H1 (cell line): ENCODE data around the gene PLG. TPM values are rescaled to one million over a fixed set of nuclear protein-coding genes. Genes with fewer than 3 reads are reported as not detected.

Experiments used
- CTCF ChIA-PET: fragments of 300-600 bp; sonication (Branson Sonifier 250); formaldehyde crosslinking; loops from one replicate; lab custom pipeline; 2021; ENCODE audit not compliant: partially characterized antibody; lab: Charles Lee
- POLR2A ChIA-PET: fragments of 300-600 bp; sonication (Branson Sonifier 250); formaldehyde crosslinking; loops from one replicate; lab custom pipeline; 2021; ENCODE audit warnings: inconsistent platforms; ENCODE audit not compliant: partially characterized antibody; lab: Charles Lee
- DNase-seq, 2 experiments: peaks; one replicate each; pipeline versions ENCODE4 v3.0.0 to v3.0.0-alpha.2; 2010 to 2022; ENCODE audit warnings: low spot score in 2 of 2, low read depth in 1 of 2, mixed read lengths in 1 of 2
- FAIRE-seq: peaks from 2 replicates; lab custom pipeline; 2011; peaks lifted over from hg19 to GRCh38; lab: Jason Lieb, UNC
- H2AFZ ChIP-seq: 2 replicates; pipeline ENCODE4 v1.8.1; 2012; ENCODE audit warnings: low read length, inconsistent platforms
- H2AK5ac ChIP-seq: 2 replicates; pipeline ENCODE4 v1.6.1; 2013; ENCODE audit warnings: low read depth, low read length
- H2BK120ac ChIP-seq: replicated peaks from 2 replicates; pipeline ENCODE3; 2013; ENCODE audit warnings: low read depth, low read length, inconsistent platforms
- H2BK12ac ChIP-seq: 2 replicates; pipeline ENCODE4 v1.6.1; 2013; ENCODE audit warnings: low read depth, low read length
- H2BK15ac ChIP-seq: 2 replicates; pipeline ENCODE4 v1.6.1; 2013; ENCODE audit warnings: low read length
- H2BK20ac ChIP-seq: 2 replicates; pipeline ENCODE4 v1.6.1; 2013; ENCODE audit warnings: low read length
- H2BK5ac ChIP-seq: 2 replicates; pipeline ENCODE4 v1.6.1; 2013; ENCODE audit warnings: low read depth, low read length
- H3K14ac ChIP-seq: 2 replicates; pipeline ENCODE4 v1.6.1; 2013; ENCODE audit warnings: inconsistent platforms; ENCODE audit not compliant: insufficient read length
- H3K18ac ChIP-seq: 2 replicates; pipeline ENCODE4 v1.6.1; 2013; ENCODE audit warnings: low read length; ENCODE audit errors: extremely low read depth
- H3K23ac ChIP-seq: 2 replicates; pipeline ENCODE4 v1.6.1; 2013; ENCODE audit warnings: inconsistent platforms; ENCODE audit not compliant: insufficient read length
- H3K23me2 ChIP-seq: 2 replicates; pipeline ENCODE4 v1.6.1; 2013; ENCODE audit warnings: low read depth, low read length
- H3K27ac ChIP-seq: 2 replicates; pipeline ENCODE4 v1.6.1; 2011; ENCODE audit warnings: low read depth, low read length, inconsistent platforms
- H3K27me3 ChIP-seq, 4 experiments: replicated peaks in 1 of 4; 1 replicate in 1 of 4; 2 replicates in 3 of 4; pipeline versions ENCODE4 v1.6.1 to v1.8.1; 2011 to 2013; ENCODE audit warnings: low read length in 3 of 4, mild to moderate bottlenecking in 3 of 4, inconsistent platforms in 2 of 4, mixed read lengths in 2 of 4, moderate library complexity in 1 of 4; ENCODE audit not compliant: control insufficient read depth in 3 of 4, insufficient read depth in 3 of 4; ENCODE audit errors: extremely low read depth in 1 of 4
- H3K36me3 ChIP-seq, 4 experiments: 2 replicates each; pipeline versions ENCODE4 v1.6.1 to v1.8.1; 2011 to 2013; ENCODE audit warnings: mild to moderate bottlenecking in 4 of 4, low read length in 3 of 4, moderate library complexity in 2 of 4, control low read depth in 1 of 4, inconsistent platforms in 1 of 4; ENCODE audit not compliant: insufficient read depth in 4 of 4, control insufficient read depth in 2 of 4
- H3K4ac ChIP-seq: replicated peaks from 2 replicates; pipeline ENCODE3; 2013; ENCODE audit warnings: low read length, low read depth, mixed read lengths, inconsistent platforms; ENCODE audit not compliant: insufficient read length
- H3K4me1 ChIP-seq, 4 experiments: replicated peaks in 1 of 4; 1 replicate in 1 of 4; 2 replicates in 3 of 4; pipeline versions ENCODE4 v1.6.1 to v1.8.1; 2011 to 2013; ENCODE audit warnings: low read length in 3 of 4, inconsistent platforms in 2 of 4, mixed read lengths in 1 of 4; ENCODE audit not compliant: insufficient read depth in 4 of 4, control insufficient read depth in 3 of 4
- H3K4me2 ChIP-seq, 2 experiments: 2 replicates each; pipeline versions ENCODE4 v1.6.1 to v1.8.1; 2011 to 2013; ENCODE audit warnings: low read depth in 2 of 2, low read length in 2 of 2, control low read depth in 1 of 2, inconsistent platforms in 1 of 2, mild to moderate bottlenecking in 1 of 2; ENCODE audit not compliant: insufficient read depth in 1 of 2
- H3K4me3 ChIP-seq, 4 experiments: fragments of 200-600, 300-600 bp in 1 of 4; sonication (generic), shearing (Covaris generic), sonication (Bioruptor Twin) in 1 of 4; 2 replicates each; pipeline versions ENCODE4 v1.5.1 to v1.8.1; 2011 to 2016; ENCODE audit warnings: low read length in 4 of 4, low read depth in 3 of 4, control low read depth in 2 of 4, inconsistent platforms in 2 of 4, mild to moderate bottlenecking in 2 of 4, mixed read lengths in 1 of 4, moderate library complexity in 1 of 4; ENCODE audit not compliant: insufficient read depth in 2 of 4; ENCODE audit errors: extremely low read depth in 1 of 4
- H3K56ac ChIP-seq: replicated peaks from 2 replicates; pipeline ENCODE3; 2013; ENCODE audit warnings: low read depth, mild to moderate bottlenecking, mixed read lengths, low read length, inconsistent platforms; ENCODE audit not compliant: insufficient read length
- H3K79me1 ChIP-seq: 2 replicates; pipeline ENCODE4 v1.6.1; 2013; ENCODE audit warnings: low read depth, low read length, control low read depth
- H3K79me2 ChIP-seq, 2 experiments: 2 replicates each; pipeline versions ENCODE4 v1.6.1 to v1.8.1; 2012 to 2013; ENCODE audit warnings: low read length in 2 of 2, mild to moderate bottlenecking in 2 of 2, inconsistent platforms in 1 of 2; ENCODE audit not compliant: insufficient read depth in 2 of 2, control insufficient read depth in 1 of 2
- H3K9ac ChIP-seq, 4 experiments: replicated peaks in 1 of 4; 1 replicate in 1 of 4; 2 replicates in 3 of 4; pipeline versions ENCODE4 v1.6.1 to v1.8.1; 2011 to 2013; ENCODE audit warnings: low read depth in 3 of 4, low read length in 3 of 4, control low read depth in 2 of 4, mild to moderate bottlenecking in 2 of 4, moderate library complexity in 2 of 4, inconsistent platforms in 1 of 4; ENCODE audit errors: extremely low read depth in 1 of 4
- H3K9me3 ChIP-seq, 2 experiments: 2 replicates each; pipeline versions ENCODE4 v1.6.1 to v1.8.1; 2012 to 2013; ENCODE audit warnings: mild to moderate bottlenecking in 2 of 2, moderate library complexity in 2 of 2, control low read depth in 1 of 2, inconsistent platforms in 1 of 2, low read depth in 1 of 2, low read length in 1 of 2, mixed read lengths in 1 of 2; ENCODE audit not compliant: insufficient read depth in 2 of 2
- H4K20me1 ChIP-seq, 2 experiments: replicated peaks in 1 of 2; 2 replicates each; pipeline versions ENCODE3 to v1.8.1; 2011 to 2013; ENCODE audit warnings: inconsistent platforms in 2 of 2, low read length in 2 of 2, mild to moderate bottlenecking in 1 of 2; ENCODE audit not compliant: insufficient read depth in 2 of 2, control insufficient read depth in 1 of 2
- H4K5ac ChIP-seq: 2 replicates; pipeline ENCODE4 v1.6.1; 2013; ENCODE audit warnings: low read length, low read depth, mixed read lengths, inconsistent platforms; ENCODE audit not compliant: insufficient read length
- H4K8ac ChIP-seq: 2 replicates; pipeline ENCODE4 v1.8.0; 2013; ENCODE audit warnings: mild to moderate bottlenecking, moderate library complexity, low read length, inconsistent platforms; ENCODE audit not compliant: insufficient read depth; ENCODE audit errors: extremely low read depth
- H4K91ac ChIP-seq: replicated peaks from 2 replicates; pipeline ENCODE3; 2013; ENCODE audit warnings: low read length, mixed read lengths, inconsistent platforms; ENCODE audit not compliant: insufficient read length
- CTCF ChIP-seq, 3 experiments: IDR thresholded peaks; 1 replicate in 2 of 3; 2 replicates in 1 of 3; pipeline versions ENCODE4 v1.5.1 to v1.6.1; 2011; ENCODE audit warnings: low read length in 3 of 3, mild to moderate bottlenecking in 3 of 3, inconsistent platforms in 2 of 3, low read depth in 1 of 3, moderate library complexity in 1 of 3; ENCODE audit not compliant: insufficient read depth in 1 of 3; ENCODE audit errors: control extremely low read depth in 1 of 3
- E2F6 ChIP-seq: IDR thresholded peaks from 2 replicates; pipeline ENCODE4 v1.6.1; 2012; ENCODE audit warnings: inconsistent platforms
- GABPA ChIP-seq: IDR thresholded peaks from 2 replicates; pipeline ENCODE4 v1.6.1; 2011; ENCODE audit warnings: mild to moderate bottlenecking, low read length, moderate library complexity, borderline replicate concordance; ENCODE audit not compliant: insufficient read depth
- RAD21 ChIP-seq, 2 experiments: IDR thresholded peaks in 1 of 2; conservative IDR thresholded peaks in 1 of 2; 2 replicates each; pipeline ENCODE4 v1.6.1; 2011; ENCODE audit warnings: low read depth in 2 of 2, low read length in 2 of 2, improper control_type of control experiment in 1 of 2, inconsistent platforms in 1 of 2, mild to moderate bottlenecking in 1 of 2, moderate library complexity in 1 of 2
- WGBS, 2 experiments: shearing (Covaris generic) in 1 of 2; methylation state at CpG; one replicate each; pipeline versions ENCODE4 v1.1.6 to v1.1.7; 2013 to 2015; ENCODE audit warnings: low lambda C conversion rate in 2 of 2, mixed read lengths in 2 of 2, inconsistent platforms in 1 of 2, low coverage in 1 of 2, missing lambda C conversion rate in 1 of 2; ENCODE audit not compliant: insufficient replicate concordance in 2 of 2, insufficient coverage in 1 of 2, insufficient read length in 1 of 2; ENCODE audit errors: extremely low coverage in 1 of 2, missing lambda C conversion rate in 1 of 2; 5-methylcytosine and 5-hydroxymethylcytosine counted together
- polyA plus RNA-seq, 7 experiments: library from polyadenylated mRNA; depleted of rRNA in 3 of 7; stranded (reverse) in 5 of 7; unstranded in 2 of 7; fragments of >200 nt in 5 of 7; fragments of 200-250 nt in 2 of 7; gene quantifications; 1 replicate in 5 of 7; 2 replicates in 1 of 7; 4 replicates in 1 of 7; pipeline versions ENCODE4 v1.2.1 to v1.2.3, GENCODE V29; 2011 to 2013; ENCODE audit warnings: missing spikeins in 2 of 7, mixed read lengths in 2 of 7
- total RNA-seq: library from RNA; stranded (reverse); fragmentation: NEBNext Ultra II Directional; extraction: Animal tissue kit (Norgen Biotek cat#: 25700); gene quantifications from 2 replicates; pipeline ENCODE4 v1.2.1, GENCODE V29; 2021

The PLG gene
- total and polyA plus RNA-seq, 2 of the 8 experiments (the other 6 are each of a cell fraction or from before 2014, with no cell fraction given): not detected

- Histone ChIP-seq H3K9me3 (no peaks in the 10 kb centered on the region), H2AFZ (peak overlapping the region; percentile 71; the same call in 1 of the 2 replicates), H4K20me1 (no peaks in the 10 kb centered on the region), H2BK5ac (no peak overlapping the region), H3K4me1 (no peaks in the 10 kb centered on the region), H3K56ac (no peak overlapping the region), H2BK15ac (no peak overlapping the region), H2BK20ac (no peak overlapping the region), H2BK120ac (no peak overlapping the region), H3K23ac (no peak overlapping the region), H4K91ac (no peak overlapping the region), H2BK12ac (no peak overlapping the region), H4K5ac (no peak overlapping the region), H3K9ac (no peak overlapping the region), H3K79me2 (no peaks in the 10 kb centered on the region), H3K4me2 (no peak overlapping the region), H3K18ac (no peak overlapping the region), H3K79me1 (no peaks in the 10 kb centered on the region), H3K23me2 (no peaks in the 10 kb centered on the region), H3K4me3 (no peak overlapping the region), H2AK5ac (0 out of 2 replicates have a peak overlapping the region, but pooled peaks have one; percentile 17), H4K8ac (no peak overlapping the region), H3K27ac (no peak overlapping the region), H3K27me3 (no peaks in the 10 kb centered on the region; a peak in 1 of 7 replicates), H3K4ac (no peak overlapping the region), H3K36me3 (no peaks in the 10 kb centered on the region; a peak in 1 of 8 replicates), H3K14ac (no peak overlapping the region)
- CTCF ChIA-PET: interaction anchor here (1.3 kb wide), 1 partner anchor 8 kb away, joined by 5 read pairs; no protein-coding TSS in a partner anchor
- TF ChIP-seq RAD21 (IDR thresholded peaks at IDR 0.05 in 1 of 2, conservative IDR thresholded peaks at IDR 0.05 in 1 of 2; ENCODE audit: low read depth in 2 of 2, low read length in 2 of 2) (peak; percentile 14 to 23; a peak in 1 of 4 replicates), E2F6 (no peak), GABPA (no peak), CTCF (IDR thresholded peaks at IDR 0.05; ENCODE audit: control extremely low read depth in 1 of 3, insufficient read depth in 1 of 3, low read depth in 1 of 3, low read length in 3 of 3) (peak; percentile 29 to 53 (median 40))
- DNase-seq: peak in 1 of 2 experiments; percentile 68
- FAIRE-seq: peak; percentile 79
- POLR2A ChIA-PET: no interaction called here
- 71% methylated on average over 6 of the region's 6 CpGs; no CpG with 5 or more reads in 1 of the 2 experiments for WGBS, 2 experiments
These were observed 28.9 kb downstream of the PLG start for GRCh38 chr6:160730911-160731310.
